Omental fat pad (tissue), 4 donors: ENCODE measurements around the gene TTC28. TPM values are rescaled to one million over a fixed set of nuclear protein-coding genes. Genes with fewer than 3 reads are reported as not detected.

ENCODE experiments used
- ATAC-seq: fragments of 150-250 bp; one replicate; pipeline ENCODE4 v1.9.1; 2016; ENCODE audit warnings: mild to moderate bottlenecking, moderate library complexity; ENCODE audit not compliant: low FRiP score
- DNase-seq: peaks from one replicate; pipeline ENCODE4 v3.0.0-alpha.2; 2019; ENCODE audit warnings: low spot score
- CTCF ChIP-seq, 3 donors: fragments of 450-650 bp; IDR thresholded peaks; one replicate each; pipeline ENCODE4 v1.5.1; 2016 to 2017; ENCODE audit warnings: antibody characterized with exemption in 3 of 3, mild to moderate bottlenecking in 3 of 3, moderate library complexity in 2 of 3
- total RNA-seq, 4 donors: library from RNA; depleted of rRNA; stranded (reverse); fragments of >200 nt; gene quantifications; one replicate each; pipeline ENCODE4 v1.1.0, GENCODE V29; 2016

TTC28 gene
- total RNA-seq, 4 donors from 2014 or later = 28.6 to 103 (median 50.6) TPM

GRCh38 chr22:27986459-27986858, 693.2 kb downstream of the TTC28 start:
- DNase-seq (no peak), ATAC-seq (no peak)
- no peak for TF ChIP-seq CTCF (IDR thresholded peaks at IDR 0.05)

- ATAC-seq = no peak
- DNase-seq = no peak
- TF ChIP-seq CTCF (IDR thresholded peaks at IDR 0.05) = no peak
Observed at GRCh38 chr22:27985323-27986275, 694.0 kb downstream of the TTC28 start.

GRCh38 chr22:27984723-27985122, 694.9 kb downstream of the TTC28 start:
- ATAC-seq = no peak
- no peak for DNase-seq
- TF ChIP-seq CTCF (IDR thresholded peaks at IDR 0.05) = no peak

- TF ChIP-seq CTCF (IDR thresholded peaks at IDR 0.05) = no peak
- no peak for ATAC-seq
- DNase-seq = no peak
Observed at GRCh38 chr22:27984001-27984695, 695.5 kb downstream of the TTC28 start.

- no peak for ATAC-seq
- DNase-seq = no peak
- no peak for TF ChIP-seq CTCF (IDR thresholded peaks at IDR 0.05)
Observed at GRCh38 chr22:27983361-27983791, 696.3 kb downstream of the TTC28 start.

GRCh38 chr22:27982630-27983180, 696.9 kb downstream of the TTC28 start:
- no peak for TF ChIP-seq CTCF (IDR thresholded peaks at IDR 0.05)
- no peak for DNase-seq
- no peak for ATAC-seq
